ENCODE results near the gene LENG8. TPM values are rescaled to one million over a fixed set of nuclear protein-coding genes. Genes with fewer than 3 reads are reported as not detected.

The LENG8 gene
- total RNA-seq, 2 donors from 2014 or later = 282 to 305 TPM

DNA sequence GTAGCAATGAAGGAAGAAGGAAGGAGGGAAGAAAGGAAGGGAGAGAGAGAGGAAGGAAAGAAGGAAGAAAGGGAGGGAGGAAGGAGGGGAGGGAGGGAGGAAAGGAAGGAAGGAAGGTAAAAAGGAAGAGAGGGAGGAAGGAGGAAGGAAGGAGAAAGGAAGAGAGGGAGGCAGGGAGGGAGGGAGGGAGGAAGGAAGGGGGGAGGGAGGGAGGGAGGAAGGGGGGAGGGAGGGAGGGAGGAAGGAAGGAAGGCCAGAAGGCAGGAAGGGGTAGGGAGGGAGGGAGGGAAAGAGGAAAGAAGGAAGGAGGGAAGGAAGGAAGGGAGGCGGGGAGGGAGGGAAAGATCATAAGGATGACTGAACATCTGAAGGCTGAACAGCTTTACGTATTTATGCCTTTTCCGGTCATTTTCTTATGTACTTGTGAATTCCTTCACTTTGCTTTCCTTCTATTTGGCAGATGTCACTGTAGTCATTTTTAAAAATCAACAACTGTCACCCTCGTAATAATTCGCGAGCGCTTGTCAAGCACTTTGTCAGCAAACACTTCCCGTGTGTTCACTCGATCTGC, 40.5 kb upstream of the LENG8 start:
- TF ChIP-seq CTCF (IDR thresholded peaks at IDR 0.05) = no peak
- ATAC-seq (ENCODE audit: insufficient number of reproducible peaks, low FRiP score, low read depth) = no peak
- no peak for DNase-seq (ENCODE audit: low spot score)
- H3K36me3 ChIP-seq = no peaks in the 10 kb centered on the region
- no peak overlapping the region for H3K27ac ChIP-seq
- H3K27me3 ChIP-seq (replicated peaks; ENCODE audit: insufficient read depth) = no peaks in the 10 kb centered on the region
- no peaks in the 10 kb centered on the region for H3K4me1 ChIP-seq (ENCODE audit: control insufficient read depth in 1 of 2, low read depth in 2 of 2)
- H3K9me3 ChIP-seq = no peaks in the 10 kb centered on the region
- no peak overlapping the region for H3K4me3 ChIP-seq

DNA sequence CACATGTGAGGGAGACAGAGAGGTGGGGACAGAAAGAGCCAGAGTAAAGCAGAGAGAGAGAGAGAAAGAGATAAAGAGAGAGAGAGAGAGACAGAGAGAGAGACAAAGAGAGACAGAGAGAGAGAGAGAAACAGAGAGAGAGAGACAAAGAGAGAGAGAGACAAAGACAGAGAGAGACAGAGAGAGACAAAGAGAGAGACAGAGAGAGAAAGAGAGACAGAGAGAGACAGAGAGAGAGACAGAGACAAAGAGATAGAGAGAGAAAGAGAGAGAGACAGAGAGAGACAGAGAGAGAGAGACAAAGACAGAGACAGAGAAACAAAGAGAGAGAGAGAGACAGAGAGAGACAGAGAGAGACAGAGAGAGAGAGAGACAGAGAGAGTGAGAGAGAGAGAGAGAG, 38.0 kb upstream of the LENG8 start:
- TF ChIP-seq CTCF (IDR thresholded peaks at IDR 0.05) = no peak
- Histone ChIP-seq H3K36me3 (no peaks in the 10 kb centered on the region), H3K27me3 (replicated peaks; ENCODE audit: insufficient read depth) (peaks cover 11% of the 10 kb centered on the region), H3K4me3 (no peak overlapping the region), H3K9me3 (no peaks in the 10 kb centered on the region), H3K27ac (no peak overlapping the region), H3K4me1 (ENCODE audit: control insufficient read depth in 1 of 2, low read depth in 2 of 2) (no peaks in the 10 kb centered on the region)
- no peak for ATAC-seq (ENCODE audit: insufficient number of reproducible peaks, low FRiP score, low read depth)
- DNase-seq (ENCODE audit: low spot score) = no peak

GRCh38 chr19:54412877-54413276, 36.1 kb upstream of the LENG8 start:
- Histone ChIP-seq H3K27me3 (replicated peaks; ENCODE audit: insufficient read depth) (peaks cover 11% of the 10 kb centered on the region), H3K9me3 (no peaks in the 10 kb centered on the region), H3K27ac (no peak overlapping the region), H3K36me3 (no peaks in the 10 kb centered on the region), H3K4me3 (no peak overlapping the region), H3K4me1 (ENCODE audit: control insufficient read depth in 1 of 2, low read depth in 2 of 2) (no peaks in the 10 kb centered on the region)
- no peak for TF ChIP-seq CTCF (IDR thresholded peaks at IDR 0.05)
- DNase-seq (ENCODE audit: low spot score) (no peak), ATAC-seq (ENCODE audit: insufficient number of reproducible peaks, low FRiP score, low read depth) (no peak)

GRCh38 chr19:54414156-54414555, 34.8 kb upstream of the LENG8 start:
- Histone ChIP-seq H3K27ac (no peak overlapping the region), H3K9me3 (no peaks in the 10 kb centered on the region), H3K27me3 (replicated peaks; ENCODE audit: insufficient read depth) (peaks cover 11% of the 10 kb centered on the region), H3K4me1 (ENCODE audit: control insufficient read depth in 1 of 2, low read depth in 2 of 2) (no peaks in the 10 kb centered on the region), H3K36me3 (no peaks in the 10 kb centered on the region), H3K4me3 (no peak overlapping the region)
- DNase-seq (ENCODE audit: low spot score) = no peak
- no peak for TF ChIP-seq CTCF (IDR thresholded peaks at IDR 0.05)
- ATAC-seq (ENCODE audit: insufficient number of reproducible peaks, low FRiP score, low read depth) = no peak

DNA sequence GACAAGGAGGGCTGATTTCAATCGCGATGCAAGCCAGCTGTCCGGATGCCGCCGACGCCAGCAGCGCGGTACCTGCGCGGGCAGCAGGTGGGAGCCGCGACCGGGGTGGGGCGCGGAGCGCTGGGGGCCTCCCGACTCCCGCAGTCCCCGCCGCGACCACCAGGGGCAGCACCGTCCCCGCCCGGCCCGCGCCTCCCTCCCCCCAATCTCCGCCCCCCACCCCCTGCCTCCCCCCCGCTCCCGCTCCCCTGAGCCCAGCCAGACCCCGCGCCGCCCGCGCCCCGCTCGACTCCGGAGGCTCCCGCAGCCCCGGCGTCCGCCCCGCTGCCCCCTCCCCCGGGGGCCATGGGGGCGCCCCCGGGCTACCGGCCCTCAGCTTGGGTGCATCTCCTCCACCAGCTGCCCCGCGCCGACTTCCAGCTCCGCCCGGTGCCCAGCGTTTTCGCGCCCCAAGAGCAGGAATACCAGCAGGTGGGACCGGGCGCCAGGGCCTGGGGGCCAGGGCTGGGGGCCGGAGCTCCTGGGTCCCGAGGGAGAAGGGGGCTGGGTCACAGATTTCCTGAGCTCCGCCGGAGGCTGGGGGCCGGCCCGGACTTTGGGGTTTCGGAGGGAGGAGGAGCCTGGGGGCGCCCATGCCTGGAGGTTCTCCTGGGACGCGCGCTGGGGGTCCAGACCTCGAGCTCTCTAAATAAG, 33.6 kb upstream of the LENG8 start, which contains the start of gene TTYH1:
Gene TTYH1, plus strand, starts transcription at position 257 of the 693 bp plus-strand sequence. Its CDS starts 89 bp downstream, at position 346.
- Histone ChIP-seq H3K27ac (no peak within 1 kb of the TSS), H3K4me3 (no peak within 1 kb of the TSS), H3K4me1 (ENCODE audit: control insufficient read depth in 1 of 2, low read depth in 2 of 2) (no peaks in the 10 kb centered on the region), H3K36me3 (no peaks in the 10 kb centered on the region), H3K27me3 (replicated peaks; ENCODE audit: insufficient read depth) (peaks cover 11% of the 10 kb centered on the region), H3K9me3 (no peaks in the 10 kb centered on the region)
- DNase-seq (ENCODE audit: low spot score) (no peak), ATAC-seq (ENCODE audit: insufficient number of reproducible peaks, low FRiP score, low read depth) (no peak)
- TF ChIP-seq CTCF (IDR thresholded peaks at IDR 0.05) = no peak
